HEK293 (cell line): ENCODE data around the gene TBCC.

Source experiments
- CTCF ChIA-PET: fragments of 350-600 bp; formaldehyde crosslinking; extraction: SDS; loops from one replicate; lab custom pipeline; 2021; ENCODE audit warnings: antibody characterized with exemption; lab: Yijun Ruan, JAX
- POLR2A ChIA-PET: fragments of 300-600 bp; formaldehyde crosslinking; extraction: SDS; loops from one replicate; lab custom pipeline; 2020; ENCODE audit warnings: antibody characterized with exemption, inconsistent platforms; lab: Yijun Ruan, JAX
- H3K27ac ChIP-seq: fragments of 200-500 bp; sonication (Bioruptor generic); 2 replicates; pipeline ENCODE4 v1.5.1; 2014; ENCODE audit warnings: low read depth, low read length, control low read depth, inconsistent platforms; ENCODE audit errors: extremely low read depth
- H3K36me3 ChIP-seq, 2 experiments: fragments of 200-500 bp in 1 of 2; sonication (Bioruptor generic) in 1 of 2; 1 replicate in 1 of 2; 2 replicates in 1 of 2; pipeline ENCODE4 v1.5.1; 2014 to 2017; ENCODE audit warnings: inconsistent platforms in 2 of 2, low read length in 2 of 2; ENCODE audit not compliant: control insufficient read depth in 2 of 2, insufficient read depth in 1 of 2
- H3K4me1 ChIP-seq: fragments of 200-500 bp; sonication (Bioruptor generic); 2 replicates; pipeline ENCODE4 v1.5.1; 2014; ENCODE audit warnings: mild to moderate bottlenecking, low read length, inconsistent platforms; ENCODE audit not compliant: control insufficient read depth, insufficient read depth
- H3K4me3 ChIP-seq: 2 replicates; pipeline ENCODE4 v1.5.1; 2011; ENCODE audit warnings: low read depth, mild to moderate bottlenecking, control low read depth, low read length, moderate library complexity
- H3K9me3 ChIP-seq: fragments of 200-500 bp; sonication (Bioruptor generic); 2 replicates; pipeline ENCODE4 v1.5.1; 2014; ENCODE audit warnings: low read depth, low read length, inconsistent platforms; ENCODE audit not compliant: control insufficient read depth, insufficient read depth
- KLF10 ChIP-seq: fragments of 450-650 bp; IDR thresholded peaks from 2 replicates; pipeline ENCODE4 v1.5.1; 2018; ENCODE audit warnings: missing biosample characterization, mild to moderate bottlenecking, missing genetic modification characterization
- KLF16 ChIP-seq: fragments of 450-650 bp; formaldehyde crosslinking; IDR thresholded peaks from 2 replicates; pipeline ENCODE4 v1.5.1; 2017; ENCODE audit warnings: missing biosample characterization, missing genetic modification characterization
- KLF17 ChIP-seq: fragments of 450-650 bp; formaldehyde crosslinking; IDR thresholded peaks from 2 replicates; pipeline ENCODE4 v1.5.1; 2016; ENCODE audit warnings: missing biosample characterization, missing genetic modification characterization
- PRDM4 ChIP-seq: fragments of 450-650 bp; formaldehyde crosslinking; IDR thresholded peaks from 2 replicates; pipeline ENCODE4 v1.5.1; 2017; ENCODE audit warnings: missing biosample characterization, missing genetic modification characterization
- ZIC2 ChIP-seq: fragments of 450-650 bp; formaldehyde crosslinking; IDR thresholded peaks from 2 replicates; pipeline ENCODE4 v1.5.1; 2016; ENCODE audit warnings: missing biosample characterization, missing genetic modification characterization
- ZNF10 ChIP-seq: fragments of 450-650 bp; formaldehyde crosslinking; IDR thresholded peaks from 2 replicates; pipeline ENCODE4 v1.5.1; 2017; ENCODE audit warnings: missing biosample characterization, missing genetic modification characterization
- ZNF148 ChIP-seq: fragments of 450-650 bp; formaldehyde crosslinking; IDR thresholded peaks from 2 replicates; pipeline ENCODE4 v1.5.0; 2017; ENCODE audit warnings: missing biosample characterization, missing genetic modification characterization, borderline replicate concordance
- ZNF2 ChIP-seq: fragments of 450-650 bp; formaldehyde crosslinking; IDR thresholded peaks from 2 replicates; pipeline ENCODE4 v1.5.1; 2016; ENCODE audit warnings: missing biosample characterization, missing genetic modification characterization
- ZNF324 ChIP-seq: fragments of 450-650 bp; formaldehyde crosslinking; IDR thresholded peaks from 2 replicates; pipeline ENCODE4 v1.5.1; 2016; ENCODE audit warnings: missing biosample characterization, missing genetic modification characterization
- ZNF350 ChIP-seq: fragments of 450-650 bp; formaldehyde crosslinking; IDR thresholded peaks from 2 replicates; pipeline ENCODE4 v1.5.0; 2017; ENCODE audit warnings: missing biosample characterization, mild to moderate bottlenecking, missing genetic modification characterization
- ZNF354C ChIP-seq: fragments of 450-650 bp; formaldehyde crosslinking; IDR thresholded peaks from 2 replicates; pipeline ENCODE4 v1.5.1; 2016; ENCODE audit warnings: missing biosample characterization, missing genetic modification characterization, low read depth, borderline replicate concordance
- ZNF449 ChIP-seq: fragments of 450-650 bp; formaldehyde crosslinking; IDR thresholded peaks from 2 replicates; pipeline ENCODE4 v1.5.1; 2017; ENCODE audit warnings: missing biosample characterization, mild to moderate bottlenecking, missing genetic modification characterization, moderate library complexity
- ZNF518A ChIP-seq: fragments of 450-650 bp; formaldehyde crosslinking; conservative IDR thresholded peaks from 2 replicates; pipeline ENCODE4 v1.5.1; 2016; ENCODE audit warnings: low read depth, missing biosample characterization, missing genetic modification characterization
- ZNF530 ChIP-seq: fragments of 450-650 bp; formaldehyde crosslinking; IDR thresholded peaks from 2 replicates; pipeline ENCODE4 v1.5.1; 2016; ENCODE audit warnings: low read depth, missing biosample characterization, missing genetic modification characterization
- ZNF843 ChIP-seq: fragments of 450-650 bp; formaldehyde crosslinking; IDR thresholded peaks from 2 replicates; pipeline ENCODE4 v1.5.1; 2016; ENCODE audit warnings: missing biosample characterization, missing genetic modification characterization
- ZSCAN30 ChIP-seq: fragments of 450-650 bp; IDR thresholded peaks from 2 replicates; pipeline ENCODE4 v1.5.1; 2018; ENCODE audit warnings: missing biosample characterization, mild to moderate bottlenecking, missing genetic modification characterization, moderate library complexity

Gene TBCC

GRCh38 chr6:42727087-42727611 is 18.8 kb downstream of the TBCC start:
- Histone ChIP-seq H3K27ac (no peak overlapping the region), H3K4me3 (no peak overlapping the region)

GRCh38 chr6:42726485-42727086 is 19.3 kb downstream of the TBCC start:
- CTCF ChIA-PET = interaction anchor here (0.6 to 6.9 kb wide), 55 partner anchors 8 to 1992 kb away, joined by 3 to 127 read pairs (median 4); partner anchors contain the start of gene RPL7L1
- H3K4me3 ChIP-seq = no peak overlapping the region
- POLR2A ChIA-PET = interaction anchor here (0.6 to 1.7 kb wide), 5 partner anchors 13 to 153 kb away, joined by 3 to 4 read pairs (median 4); partner anchors contain the start of genes RPL7L1 and TBCC
- H3K36me3 ChIP-seq = no peaks in the 10 kb centered on the region
- peaks cover 5% of the 10 kb centered on the region for H3K4me1 ChIP-seq
- H3K27ac ChIP-seq = no peak overlapping the region
- no peaks in the 10 kb centered on the region for H3K9me3 ChIP-seq
- TF ChIP-seq ZNF354C (no peak), ZSCAN30 (tag by site-specific recombination) (peak; percentile 45; the same call in 1 of the 2 replicates), ZNF530 (no peak), ZNF2 (peak; percentile 79; the same call in 1 of the 2 replicates), ZNF449 (tag by site-specific recombination) (no peak; the same call in 1 of the 2 replicates), ZNF518A (no peak), KLF16 (tag by site-specific recombination) (peak; percentile 52), ZNF10 (tag by site-specific recombination) (peak; percentile 82)

More at GRCh38 chr6:42727087-42727611, 18.8 kb downstream of the TBCC start:
- Histone ChIP-seq H3K36me3 (no peaks in the 10 kb centered on the region), H3K9me3 (no peaks in the 10 kb centered on the region), H3K4me1 (peaks cover 5% of the 10 kb centered on the region)
- TF ChIP-seq PRDM4 = no peak
- no peak for TF ChIP-seq ZNF148 (tag by site-specific recombination)
- TF ChIP-seq ZNF324 = no peak
- TF ChIP-seq ZIC2 = no peak
- TF ChIP-seq KLF17 = no peak
- no peak for TF ChIP-seq KLF10 (tag by site-specific recombination)
- TF ChIP-seq ZNF350 (tag by site-specific recombination) = no peak
- no peak for TF ChIP-seq ZNF843 (tag by site-specific recombination)
- CTCF ChIA-PET = interaction anchor here (0.6 to 6.9 kb wide), 28 partner anchors 12 to 635 kb away, joined by 3 to 127 read pairs (median 6); partner anchors contain the start of gene RPL7L1
- POLR2A ChIA-PET = interaction anchor here (0.6 to 1.7 kb wide), 4 partner anchors 19 to 152 kb away, joined by 3 to 4 read pairs (median 4); partner anchors contain the start of genes RPL7L1 and TBCC
